Nephron (organoid): ENCODE data around the gene B4GALNT3.

Experiments used
- H3K27ac Mint-ChIP-seq, 3 experiments: 2 replicates each; pipeline ENCODE4 v1.8.0; 2020; ENCODE audit warnings: mixed read lengths in 3 of 3, mild to moderate bottlenecking in 2 of 3, moderate library complexity in 1 of 3
- H3K27me3 Mint-ChIP-seq: 2 replicates; pipeline ENCODE4 v1.8.0; 2021; ENCODE audit warnings: low read depth, mild to moderate bottlenecking, moderate library complexity, mixed read lengths
- H3K36me3 Mint-ChIP-seq: 2 replicates; pipeline ENCODE4 v1.8.0; 2020; ENCODE audit warnings: low read depth, mixed read lengths
- H3K4me1 Mint-ChIP-seq: 2 replicates; pipeline ENCODE4 v1.8.0; 2020; ENCODE audit warnings: mixed read lengths
- H3K4me3 Mint-ChIP-seq, 3 experiments: 2 replicates each; pipeline ENCODE4 v1.8.0; 2020; ENCODE audit warnings: mild to moderate bottlenecking in 3 of 3, mixed read lengths in 3 of 3, moderate library complexity in 2 of 3
- H3K9me3 Mint-ChIP-seq: 2 replicates; pipeline ENCODE4 v1.8.0; 2020; ENCODE audit warnings: mixed read lengths
- CTCF ChIP-seq, 3 experiments: fragments of 200-600 bp; sonication (generic); IDR thresholded peaks; one replicate each; pipeline ENCODE4 v1.5.0; 2021; ENCODE audit warnings: antibody characterized with exemption in 3 of 3; ENCODE audit not compliant: unreplicated experiment in 3 of 3

The B4GALNT3 gene

GRCh38 chr12:505221-505620 is 45.5 kb downstream of the B4GALNT3 start:
- Mint-ChIP-seq H3K27me3 (peaks cover 13% of the 10 kb centered on the region), H3K4me3 (no peak overlapping the region), H3K27ac (no peak overlapping the region), H3K4me1 (peaks cover 54% of the 10 kb centered on the region), H3K9me3 (no peaks in the 10 kb centered on the region), H3K36me3 (no peaks in the 10 kb centered on the region)
- no peak for TF ChIP-seq CTCF (IDR thresholded peaks at IDR 0.05; ENCODE audit: unreplicated experiment in 3 of 3)

- Mint-ChIP-seq H3K4me3 (no peak overlapping the region), H3K27ac (no peak overlapping the region), H3K27me3 (peaks cover 21% of the 10 kb centered on the region), H3K9me3 (no peaks in the 10 kb centered on the region), H3K4me1 (peaks cover 45% of the 10 kb centered on the region), H3K36me3 (no peaks in the 10 kb centered on the region)
- TF ChIP-seq CTCF (IDR thresholded peaks at IDR 0.05; ENCODE audit: unreplicated experiment in 3 of 3) = no peak
These were observed 47.7 kb downstream of the B4GALNT3 start for GRCh38 chr12:507391-507796.

GRCh38 chr12:508145-508544 is 48.4 kb downstream of the B4GALNT3 start:
- Mint-ChIP-seq H3K9me3 (peaks cover 2% of the 10 kb centered on the region), H3K27me3 (peaks cover 21% of the 10 kb centered on the region), H3K4me3 (no peak overlapping the region), H3K4me1 (peaks cover 40% of the 10 kb centered on the region), H3K36me3 (no peaks in the 10 kb centered on the region), H3K27ac (peak overlapping the region in 1 of 3 experiments; percentile 31)
- TF ChIP-seq CTCF (IDR thresholded peaks at IDR 0.05; ENCODE audit: unreplicated experiment in 3 of 3) = no peak

GRCh38 chr12:508795-509194 is 49.1 kb downstream of the B4GALNT3 start:
- Mint-ChIP-seq H3K9me3 (peaks cover 3% of the 10 kb centered on the region), H3K27ac (peak overlapping the region; percentile 29 to 67 (median 57))
- TF ChIP-seq CTCF (IDR thresholded peaks at IDR 0.05; ENCODE audit: unreplicated experiment in 3 of 3) = no peak

GRCh38 chr12:509500-509899 is 49.8 kb downstream of the B4GALNT3 start:
- H3K27ac Mint-ChIP-seq = peak overlapping the region in 2 of 3 experiments; percentile 29 to 67

More at GRCh38 chr12:508795-509194, 49.1 kb downstream of the B4GALNT3 start:
- peaks cover 36% of the 10 kb centered on the region for H3K4me1 Mint-ChIP-seq
- H3K27me3 Mint-ChIP-seq = peaks cover 19% of the 10 kb centered on the region
- no peaks in the 10 kb centered on the region for H3K36me3 Mint-ChIP-seq
- H3K4me3 Mint-ChIP-seq = no peak overlapping the region

More at GRCh38 chr12:509500-509899, 49.8 kb downstream of the B4GALNT3 start:
- TF ChIP-seq CTCF (IDR thresholded peaks at IDR 0.05; ENCODE audit: unreplicated experiment in 3 of 3) = no peak
- H3K4me3 Mint-ChIP-seq = no peak overlapping the region
- H3K4me1 Mint-ChIP-seq = peaks cover 36% of the 10 kb centered on the region
- peaks cover 3% of the 10 kb centered on the region for H3K9me3 Mint-ChIP-seq
- H3K27me3 Mint-ChIP-seq = peaks cover 19% of the 10 kb centered on the region
- no peaks in the 10 kb centered on the region for H3K36me3 Mint-ChIP-seq
